ENCODE results near the gene SPINK8.
"Not testable (repeated sequence)": the region's sequence is repeated elsewhere in the genome, so short reads cannot be mapped to it uniquely, and the experiment has no call there.

SPINK8 gene

GRCh38 chr3:48333346-48334245, at the start of gene SPINK8:
Gene SPINK8, minus strand, starts transcription at chr3:48333661. Its CDS starts 5,320 bp downstream, at chr3:48328341.
- H3K36me3 Mint-ChIP-seq = not testable (repeated sequence)

GRCh38 chr3:48372862-48373435, 39.5 kb upstream of the SPINK8 start:
- no peak for DNase-seq
- Mint-ChIP-seq H3K4me3 (no peak overlapping the region), H3K36me3 (no peaks in the 10 kb centered on the region), H3K27ac (no peak overlapping the region), H3K4me1 (no peaks in the 10 kb centered on the region), H3K27me3 (peaks cover 10% of the 10 kb centered on the region), H3K9me3 (no peaks in the 10 kb centered on the region)
- CTCF ChIA-PET = interaction anchor here (1.5 kb wide), 1 partner anchor 63 kb away, joined by 4 read pairs; no protein-coding TSS in a partner anchor

More at GRCh38 chr3:48333346-48334245, at the start of gene SPINK8:
- H3K27me3 Mint-ChIP-seq = peaks cover 46% of the 10 kb centered on the region
- DNase-seq, H3K9me3 Mint-ChIP-seq, H3K4me1 Mint-ChIP-seq, H3K27ac Mint-ChIP-seq, H3K4me3 Mint-ChIP-seq: not testable (repeated sequence)
- CTCF ChIA-PET = interaction anchor here (0.8 kb wide), 1 partner anchor 67 kb away, joined by 3 read pairs; no protein-coding TSS in a partner anchor

- CTCF ChIA-PET = interaction anchor here (1.5 kb wide), 1 partner anchor 64 kb away, joined by 4 read pairs; no protein-coding TSS in a partner anchor
- no peaks in the 10 kb centered on the region for H3K9me3 Mint-ChIP-seq
- no peaks in the 10 kb centered on the region for H3K36me3 Mint-ChIP-seq
- peaks cover 9% of the 10 kb centered on the region for H3K27me3 Mint-ChIP-seq
- no peak for DNase-seq
- no peaks in the 10 kb centered on the region for H3K4me1 Mint-ChIP-seq
- no peak overlapping the region for H3K4me3 Mint-ChIP-seq
- no peak overlapping the region for H3K27ac Mint-ChIP-seq
Observed at GRCh38 chr3:48372377-48372770, 38.9 kb upstream of the SPINK8 start.

- no peaks in the 10 kb centered on the region for H3K36me3 Mint-ChIP-seq
- H3K27ac Mint-ChIP-seq = no peak within 1 kb of the TSS
- H3K4me1 Mint-ChIP-seq = no peaks in the 10 kb centered on the region
- CTCF ChIA-PET = interaction anchor here (1.5 kb wide), 1 partner anchor 64 kb away, joined by 4 read pairs; no protein-coding TSS in a partner anchor
- no peak for DNase-seq
- H3K4me3 Mint-ChIP-seq = no peak within 1 kb of the TSS
- peaks cover 9% of the 10 kb centered on the region for H3K27me3 Mint-ChIP-seq
- H3K9me3 Mint-ChIP-seq = no peaks in the 10 kb centered on the region
Observed at GRCh38 chr3:48371651-48372376, 38.4 kb upstream of the SPINK8 start, which contains the start of gene FBXW12. Gene FBXW12, plus strand, starts transcription at chr3:48372219. Its CDS starts 549 bp downstream, at chr3:48372768.

DNA sequence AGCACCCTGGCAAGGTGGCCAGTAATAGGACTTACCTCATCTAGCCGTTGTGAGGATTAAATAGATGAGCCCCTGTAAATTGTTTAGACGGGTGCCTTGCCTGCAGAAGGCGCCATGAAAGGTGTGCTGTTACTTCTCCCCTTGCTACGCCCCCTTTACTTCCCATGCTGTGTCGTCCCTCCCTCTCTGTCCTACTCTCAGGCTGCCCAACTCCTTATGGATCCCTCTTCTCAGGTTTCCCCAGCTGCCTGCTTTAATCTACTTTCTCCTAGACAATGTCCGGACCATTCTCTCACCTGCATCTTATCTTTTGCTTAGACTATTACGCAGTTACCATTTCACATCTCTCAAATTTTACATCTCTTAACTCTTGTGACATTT, 36.9 kb upstream of the SPINK8 start:
- Mint-ChIP-seq H3K27ac (no peak overlapping the region), H3K9me3 (no peaks in the 10 kb centered on the region)
- CTCF ChIA-PET = no interaction called here

DNA sequence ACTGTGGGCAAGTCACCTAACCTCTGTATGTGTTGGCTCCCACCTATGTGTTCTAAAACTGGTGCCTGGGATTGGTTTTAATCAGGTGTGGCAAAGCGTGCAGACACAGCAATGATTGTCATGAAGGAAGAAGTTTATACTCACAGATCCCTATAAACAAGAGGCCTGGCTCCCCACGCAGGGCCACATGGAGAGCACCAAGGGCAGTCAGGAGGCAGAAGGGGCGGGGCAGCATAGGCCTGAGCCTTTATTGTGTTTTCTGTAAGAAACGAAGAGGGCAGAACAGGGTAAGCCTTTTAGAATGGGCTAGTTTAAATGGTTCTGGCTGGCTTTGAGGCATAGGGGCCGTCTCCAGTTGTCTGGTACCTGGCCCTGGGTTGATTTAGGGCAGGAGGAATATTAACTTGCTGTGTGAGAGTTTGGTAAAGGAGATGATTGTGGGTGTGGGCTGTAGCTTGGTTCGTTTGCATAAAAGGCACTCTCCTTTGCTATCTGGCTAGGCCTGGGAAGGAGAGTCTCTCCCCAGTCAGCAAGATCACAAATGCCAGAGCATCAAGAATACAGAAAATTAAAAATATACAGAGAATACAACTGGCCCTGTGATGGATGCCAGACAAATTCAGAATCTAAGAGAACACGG, 36.4 kb upstream of the SPINK8 start:
- Mint-ChIP-seq H3K4me3 (no peak overlapping the region), H3K27me3 (peaks cover 9% of the 10 kb centered on the region), H3K36me3 (no peaks in the 10 kb centered on the region), H3K4me1 (no peaks in the 10 kb centered on the region), H3K27ac (no peak overlapping the region), H3K9me3 (no peaks in the 10 kb centered on the region)
- DNase-seq = no peak
- CTCF ChIA-PET = no interaction called here

More for the DNA sequence above, 36.9 kb upstream of the SPINK8 start:
- Mint-ChIP-seq H3K4me1 (no peaks in the 10 kb centered on the region), H3K27me3 (peaks cover 9% of the 10 kb centered on the region), H3K36me3 (no peaks in the 10 kb centered on the region), H3K4me3 (no peak overlapping the region)
- DNase-seq = no peak

DNA sequence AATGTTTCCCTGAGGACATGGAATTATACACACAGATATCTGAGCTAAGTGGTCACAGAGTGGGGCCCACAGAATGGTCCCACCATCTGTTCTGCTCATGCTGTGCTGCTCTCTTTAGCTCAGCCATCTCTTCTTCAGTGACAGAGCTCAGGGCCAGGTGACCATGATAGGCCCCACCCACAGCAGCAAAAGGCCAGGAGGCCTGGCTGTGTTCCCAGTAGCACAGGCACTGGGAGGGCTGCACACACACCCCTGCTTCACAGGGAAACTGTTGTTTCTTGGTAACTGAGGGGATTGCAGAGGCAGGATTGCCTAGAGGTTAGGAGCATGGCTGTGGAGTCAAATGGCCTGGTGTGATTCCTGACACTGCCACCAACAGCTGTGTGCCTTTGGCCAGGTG, 33.7 kb upstream of the SPINK8 start:
- no peak for DNase-seq
- peaks cover under 1% of the 10 kb centered on the region for H3K9me3 Mint-ChIP-seq
- no peak overlapping the region for H3K4me3 Mint-ChIP-seq
- no peaks in the 10 kb centered on the region for H3K4me1 Mint-ChIP-seq
- H3K27me3 Mint-ChIP-seq = peaks cover 14% of the 10 kb centered on the region
- H3K36me3 Mint-ChIP-seq = no peaks in the 10 kb centered on the region
- no peak overlapping the region for H3K27ac Mint-ChIP-seq
- CTCF ChIA-PET = interaction anchor here (0.7 kb wide), 1 partner anchor 69 kb away, joined by 3 read pairs; no protein-coding TSS in a partner anchor

- peaks cover 18% of the 10 kb centered on the region for H3K27me3 Mint-ChIP-seq
- no peaks in the 10 kb centered on the region for H3K4me1 Mint-ChIP-seq
- H3K27ac Mint-ChIP-seq = no peak overlapping the region
- peaks cover 3% of the 10 kb centered on the region for H3K9me3 Mint-ChIP-seq
- no peak overlapping the region for H3K4me3 Mint-ChIP-seq
- peaks cover 3% of the 10 kb centered on the region for H3K36me3 Mint-ChIP-seq
- CTCF ChIA-PET = no interaction called here
- DNase-seq = no peak
Observed at GRCh38 chr3:48364840-48365239, 31.4 kb upstream of the SPINK8 start.

- no peak for DNase-seq
- Mint-ChIP-seq H3K27me3 (peaks cover 21% of the 10 kb centered on the region), H3K4me3 (no peak overlapping the region), H3K4me1 (no peaks in the 10 kb centered on the region), H3K27ac (no peak overlapping the region), H3K36me3 (peaks cover 3% of the 10 kb centered on the region), H3K9me3 (peaks cover 4% of the 10 kb centered on the region)
- CTCF ChIA-PET = no interaction called here
Observed at GRCh38 chr3:48361928-48362327, 28.5 kb upstream of the SPINK8 start.

GRCh38 chr3:48356419-48356818, 23.0 kb upstream of the SPINK8 start:
- no peak for DNase-seq
- H3K27ac Mint-ChIP-seq = no peak overlapping the region
- H3K36me3 Mint-ChIP-seq = peaks cover 3% of the 10 kb centered on the region
- CTCF ChIA-PET = interaction anchor here (1.3 kb wide), 1 partner anchor 44 kb away, joined by 3 read pairs; no protein-coding TSS in a partner anchor
- H3K27me3 Mint-ChIP-seq = peaks cover 39% of the 10 kb centered on the region
- no peak overlapping the region for H3K4me3 Mint-ChIP-seq
- H3K4me1 Mint-ChIP-seq = no peaks in the 10 kb centered on the region
- H3K9me3 Mint-ChIP-seq = peaks cover 1% of the 10 kb centered on the region

- Mint-ChIP-seq H3K36me3 (no peaks in the 10 kb centered on the region), H3K4me1 (no peaks in the 10 kb centered on the region), H3K27ac (no peak overlapping the region), H3K4me3 (no peak overlapping the region), H3K27me3 (peaks cover 46% of the 10 kb centered on the region), H3K9me3 (peaks cover 1% of the 10 kb centered on the region)
- no peak for DNase-seq
- CTCF ChIA-PET = no interaction called here
Observed at GRCh38 chr3:48353987-48354386, 20.5 kb upstream of the SPINK8 start.

DNA sequence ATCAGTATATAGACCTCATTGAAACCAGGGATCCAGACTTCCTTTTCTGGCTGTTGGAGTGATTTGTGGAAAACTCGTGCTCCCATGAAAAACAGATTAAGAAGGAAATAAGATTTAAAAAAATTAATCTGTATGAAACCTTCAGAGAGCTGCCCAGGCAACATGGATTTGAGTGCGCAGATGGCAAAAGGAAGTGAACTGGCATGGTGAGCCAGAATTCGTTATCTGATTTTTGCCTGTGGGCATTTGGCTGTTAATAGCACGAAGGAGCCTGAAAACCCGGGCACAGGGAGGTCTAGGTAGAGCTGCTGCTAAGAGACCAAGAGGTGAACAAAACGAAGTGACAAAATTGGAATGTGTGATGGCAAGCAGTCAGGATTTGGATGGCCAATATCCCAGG, 19.1 kb upstream of the SPINK8 start:
- no peak overlapping the region for H3K27ac Mint-ChIP-seq
- peaks cover 41% of the 10 kb centered on the region for H3K27me3 Mint-ChIP-seq
- CTCF ChIA-PET = no interaction called here
- no peak for DNase-seq
- H3K4me1 Mint-ChIP-seq = no peaks in the 10 kb centered on the region
- no peaks in the 10 kb centered on the region for H3K36me3 Mint-ChIP-seq
- H3K9me3 Mint-ChIP-seq = peaks cover 1% of the 10 kb centered on the region
- no peak overlapping the region for H3K4me3 Mint-ChIP-seq

DNA sequence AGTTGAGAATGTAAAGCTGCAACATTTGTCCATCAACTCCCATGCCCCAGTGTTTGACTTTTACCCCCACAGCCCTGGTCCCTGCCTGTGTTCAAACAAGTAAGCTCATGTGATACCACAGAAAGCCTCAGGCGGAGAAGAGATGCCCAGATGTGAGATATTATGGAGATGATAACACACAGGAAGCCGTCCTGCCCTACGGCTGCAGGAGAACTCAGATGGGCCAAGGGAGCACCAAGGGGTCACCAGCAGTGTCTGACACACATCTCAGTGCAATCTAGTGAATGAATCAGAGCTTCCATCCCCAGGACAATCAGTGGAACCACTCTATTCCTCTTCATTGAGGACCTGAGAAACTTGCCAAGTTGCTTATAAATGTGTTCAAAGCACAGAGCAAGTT, 14.0 kb upstream of the SPINK8 start:
- DNase-seq = no peak
- Mint-ChIP-seq H3K27ac (no peak overlapping the region), H3K4me1 (no peaks in the 10 kb centered on the region), H3K4me3 (no peak overlapping the region), H3K27me3 (peaks cover 19% of the 10 kb centered on the region), H3K9me3 (no peaks in the 10 kb centered on the region), H3K36me3 (no peaks in the 10 kb centered on the region)
- CTCF ChIA-PET = no interaction called here
